BE2C (cell line): ENCODE data around the gene CARD14.

ENCODE experiments used
- DNase-seq: peaks from one replicate; pipeline ENCODE4 v3.0.0-alpha.2; 2020
- H3K27me3 ChIP-seq: fragments of 250-450 bp; sonication (Bioruptor Pico); 2 replicates; pipeline ENCODE4 v1.5.1; 2020; ENCODE audit warnings: mild to moderate bottlenecking
- H3K36me3 ChIP-seq: fragments of 250-450 bp; sonication (Bioruptor Pico); 2 replicates; pipeline ENCODE4 v1.5.1; 2020; ENCODE audit warnings: mild to moderate bottlenecking
- H3K4me1 ChIP-seq: fragments of 250-450 bp; sonication (Bioruptor Pico); 2 replicates; pipeline ENCODE4 v1.5.1; 2020
- H3K4me3 ChIP-seq: 2 replicates; pipeline ENCODE4 v1.5.1; 2011; ENCODE audit warnings: low read depth, low read length
- H3K9me3 ChIP-seq: fragments of 250-450 bp; sonication (Bioruptor Pico); 2 replicates; pipeline ENCODE4 v1.5.1; 2020
- TF ChIP-seq, protein P1 (sequence below): IDR thresholded peaks from 2 replicates; pipeline ENCODE4 v1.5.1; 2012; ENCODE audit warnings: mild to moderate bottlenecking, low read depth, low read length

The CARD14 gene

DNA sequence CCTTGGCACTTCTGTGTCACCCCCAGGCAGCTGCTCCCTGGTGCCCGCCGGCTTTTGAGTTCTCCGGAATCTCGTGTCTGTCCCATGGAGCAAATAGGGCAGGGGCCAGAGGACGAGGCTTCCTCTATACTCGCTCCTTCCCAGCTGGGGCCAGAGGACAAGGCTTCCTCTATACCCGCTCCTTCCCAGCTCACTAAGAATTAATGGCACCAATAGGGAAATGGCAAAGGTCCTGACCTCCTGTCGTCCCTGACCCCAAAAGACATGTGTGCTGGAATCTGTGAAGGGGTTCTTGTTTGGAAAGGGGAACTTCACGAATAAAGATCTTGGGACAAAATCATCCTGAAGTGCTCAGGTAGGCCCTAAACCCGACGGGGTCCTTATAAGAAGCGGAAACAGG is 42.7 kb downstream of the CARD14 start:
- Histone ChIP-seq H3K9me3 (no peaks in the 10 kb centered on the region), H3K36me3 (peaks cover 38% of the 10 kb centered on the region)
- TF ChIP-seq, protein P1, sequence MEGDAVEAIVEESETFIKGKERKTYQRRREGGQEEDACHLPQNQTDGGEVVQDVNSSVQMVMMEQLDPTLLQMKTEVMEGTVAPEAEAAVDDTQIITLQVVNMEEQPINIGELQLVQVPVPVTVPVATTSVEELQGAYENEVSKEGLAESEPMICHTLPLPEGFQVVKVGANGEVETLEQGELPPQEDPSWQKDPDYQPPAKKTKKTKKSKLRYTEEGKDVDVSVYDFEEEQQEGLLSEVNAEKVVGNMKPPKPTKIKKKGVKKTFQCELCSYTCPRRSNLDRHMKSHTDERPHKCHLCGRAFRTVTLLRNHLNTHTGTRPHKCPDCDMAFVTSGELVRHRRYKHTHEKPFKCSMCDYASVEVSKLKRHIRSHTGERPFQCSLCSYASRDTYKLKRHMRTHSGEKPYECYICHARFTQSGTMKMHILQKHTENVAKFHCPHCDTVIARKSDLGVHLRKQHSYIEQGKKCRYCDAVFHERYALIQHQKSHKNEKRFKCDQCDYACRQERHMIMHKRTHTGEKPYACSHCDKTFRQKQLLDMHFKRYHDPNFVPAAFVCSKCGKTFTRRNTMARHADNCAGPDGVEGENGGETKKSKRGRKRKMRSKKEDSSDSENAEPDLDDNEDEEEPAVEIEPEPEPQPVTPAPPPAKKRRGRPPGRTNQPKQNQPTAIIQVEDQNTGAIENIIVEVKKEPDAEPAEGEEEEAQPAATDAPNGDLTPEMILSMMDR: no peak

DNA sequence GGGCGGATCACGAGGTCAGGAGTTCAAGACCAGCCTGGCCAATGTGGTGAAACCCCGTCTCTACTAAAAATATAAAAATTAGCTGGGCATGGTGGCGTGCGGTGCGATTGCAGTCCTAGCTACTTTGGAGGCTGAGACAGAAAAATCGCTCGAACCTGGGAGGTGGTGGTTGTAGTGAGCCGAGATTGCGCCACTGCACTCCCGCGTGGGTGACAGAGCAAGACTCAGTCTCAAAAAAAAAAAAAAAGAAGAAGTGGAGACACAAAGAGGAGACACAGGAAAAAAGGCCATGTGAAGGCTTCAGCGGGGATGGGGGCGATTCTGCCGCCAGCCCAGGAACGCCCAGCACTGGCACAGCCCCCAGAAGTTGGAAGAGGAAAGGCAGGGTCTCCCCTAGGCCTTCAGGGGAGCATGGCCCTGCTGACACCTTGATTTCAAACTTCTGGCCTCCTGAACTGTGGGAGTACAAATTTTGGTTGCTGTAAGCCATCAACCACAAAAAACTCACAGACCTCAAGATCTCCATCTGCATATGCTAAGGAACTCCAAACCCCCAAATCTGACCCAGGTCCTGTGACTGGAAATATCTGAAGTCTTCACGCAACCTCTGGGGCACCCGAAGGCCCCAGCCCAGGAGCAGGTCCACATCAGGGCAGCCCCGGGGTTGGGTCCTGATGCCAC is 43.3 kb downstream of the CARD14 start:
- Histone ChIP-seq H3K36me3 (peaks cover 42% of the 10 kb centered on the region), H3K4me3 (no peak overlapping the region), H3K27me3 (no peaks in the 10 kb centered on the region), H3K9me3 (no peaks in the 10 kb centered on the region), H3K4me1 (no peaks in the 10 kb centered on the region)
- TF ChIP-seq, protein P1: no peak
- DNase-seq: no peak

More for the DNA sequence above, 42.7 kb downstream of the CARD14 start:
- Histone ChIP-seq H3K4me3 (no peak overlapping the region), H3K4me1 (no peaks in the 10 kb centered on the region), H3K27me3 (no peaks in the 10 kb centered on the region)
- no peak for DNase-seq

DNA sequence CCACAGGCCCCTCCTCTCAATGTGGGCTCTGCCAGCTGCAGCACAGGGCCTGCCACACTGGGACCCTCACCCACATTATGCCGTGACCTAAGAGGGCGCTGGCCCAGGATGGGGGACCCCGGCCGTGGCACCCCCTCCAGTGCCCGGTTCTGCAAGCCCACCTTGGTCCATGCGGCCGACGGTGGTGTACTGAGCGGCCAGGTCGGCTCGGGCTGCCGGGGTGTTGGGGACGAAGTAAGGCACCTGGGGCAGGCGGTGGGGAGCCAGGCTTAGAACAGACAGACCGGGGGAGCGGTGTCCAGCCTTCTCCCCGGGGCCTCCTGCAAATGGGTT is 43.8 kb downstream of the CARD14 start:
- no peak overlapping the region for H3K4me3 ChIP-seq
- H3K9me3 ChIP-seq: no peaks in the 10 kb centered on the region
- TF ChIP-seq, protein P1: no peak
- no peaks in the 10 kb centered on the region for H3K27me3 ChIP-seq
- H3K4me1 ChIP-seq: no peaks in the 10 kb centered on the region
- no peak for DNase-seq
- H3K36me3 ChIP-seq: peaks cover 42% of the 10 kb centered on the region

DNA sequence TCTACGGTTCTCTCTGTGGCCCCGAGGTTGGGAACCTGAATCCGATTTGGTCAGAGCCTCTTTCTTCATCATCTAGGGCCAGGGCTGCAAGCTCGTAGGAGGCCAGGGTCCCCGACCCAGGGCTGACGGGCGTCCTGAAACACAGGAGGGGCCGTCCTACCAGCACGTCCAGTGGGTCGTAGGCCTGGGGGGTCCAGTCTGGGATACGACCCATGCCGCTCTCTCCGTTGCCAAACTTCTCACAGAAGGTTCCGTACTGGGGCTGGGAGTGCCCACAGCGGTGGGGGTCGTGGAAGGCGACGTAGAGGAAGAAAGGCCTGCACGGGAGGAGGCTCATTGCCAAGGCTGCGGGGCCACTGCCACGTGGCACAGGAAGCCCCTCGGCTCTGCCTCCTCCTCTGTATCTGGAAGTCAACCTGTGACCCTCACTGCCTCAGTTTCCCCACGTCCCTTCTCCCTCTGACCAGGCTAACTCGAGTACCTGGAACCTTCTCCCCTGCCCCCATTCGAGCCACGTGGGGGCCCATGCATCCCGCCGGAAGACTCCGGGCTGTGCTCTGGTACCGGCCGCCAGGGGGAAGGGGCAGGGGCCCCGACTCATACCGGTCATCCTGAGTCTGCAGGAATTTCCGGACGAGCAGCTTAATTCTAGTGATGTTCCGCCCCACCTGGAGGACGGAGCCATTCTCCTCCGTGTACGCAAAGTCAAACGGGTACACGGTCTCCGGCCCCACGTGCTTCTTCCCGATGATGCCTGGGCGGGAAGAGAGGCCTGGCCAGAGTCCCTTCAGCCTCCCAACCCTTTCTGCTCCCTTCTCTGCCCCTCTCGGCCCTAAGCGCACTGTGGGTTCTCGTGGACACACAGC is 44.4 kb downstream of the CARD14 start:
- no peak for DNase-seq
- Histone ChIP-seq H3K36me3 (peaks cover 42% of the 10 kb centered on the region), H3K27me3 (no peaks in the 10 kb centered on the region), H3K9me3 (no peaks in the 10 kb centered on the region), H3K4me3 (no peak overlapping the region), H3K4me1 (peaks cover 4% of the 10 kb centered on the region)
- TF ChIP-seq, protein P1: no peak

DNA sequence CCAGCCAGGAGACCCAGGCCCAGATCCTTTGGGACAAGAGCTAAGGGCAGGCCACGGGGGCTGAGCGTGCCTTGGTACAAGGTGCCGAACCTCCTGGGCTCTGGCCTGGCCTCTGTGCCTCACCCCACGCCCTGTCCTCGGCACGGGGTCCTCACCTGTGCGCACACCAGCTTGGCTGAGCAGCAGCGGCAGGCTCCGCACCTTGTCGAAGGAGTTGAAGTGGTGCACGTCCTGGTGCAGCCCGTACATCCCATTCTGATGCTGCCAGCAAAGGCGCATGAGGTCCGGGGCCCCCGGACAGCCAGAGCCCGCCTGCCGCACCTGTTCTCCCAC is 45.0 kb downstream of the CARD14 start:
- Histone ChIP-seq H3K36me3 (peaks cover 40% of the 10 kb centered on the region), H3K4me3 (no peak overlapping the region), H3K9me3 (no peaks in the 10 kb centered on the region), H3K27me3 (no peaks in the 10 kb centered on the region), H3K4me1 (peaks cover 6% of the 10 kb centered on the region)
- TF ChIP-seq, protein P1: no peak
- no peak for DNase-seq
